GM13977 (cell line): ENCODE results near the gene HEXA.

ENCODE experiments used
- DNase-seq: peaks from one replicate; pipeline ENCODE4 v3.0.0; 2012; ENCODE audit warnings: low spot score
- CTCF ChIP-seq: IDR thresholded peaks from 2 replicates; pipeline ENCODE4 v1.5.1; 2012; ENCODE audit warnings: mild to moderate bottlenecking, control low read depth; ENCODE audit not compliant: insufficient read depth; ENCODE audit errors: extremely low read depth, missing control alignments
- in situ Hi-C: fragments of 300-500 bp; cut with MboI; formaldehyde crosslinking; loops from one replicate; pipeline ENCODE4 v1.12.0; 2022; ENCODE audit warnings: low sequenced_read_pairs, low pct_unique_long_range_greater_than_20kb, mixed read lengths, inconsistent platforms; ENCODE audit not compliant: unreplicated experiment

The HEXA gene

GRCh38 chr15:72411111-72411510 is 35.3 kb upstream of the HEXA start:
- DNase-seq: no peak
- TF ChIP-seq CTCF: no peak
- in situ Hi-C loops: no loop called here

- in situ Hi-C loops: no loop called here
- no peak for DNase-seq
- no peak for TF ChIP-seq CTCF
These were observed 31.1 kb upstream of the HEXA start for GRCh38 chr15:72406936-72407335.

GRCh38 chr15:72404841-72405240 is 29.0 kb upstream of the HEXA start:
- no peak for TF ChIP-seq CTCF
- DNase-seq: no peak
- in situ Hi-C loops: no loop called here

GRCh38 chr15:72404356-72404755 is 28.5 kb upstream of the HEXA start:
- TF ChIP-seq CTCF: no peak
- in situ Hi-C loops: no loop called here
- DNase-seq: no peak

- no peak for DNase-seq
- in situ Hi-C loops: no loop called here
- TF ChIP-seq CTCF: no peak
These were observed 26.9 kb upstream of the HEXA start for GRCh38 chr15:72402726-72403125.

- no peak for DNase-seq
- in situ Hi-C loops: no loop called here
- no peak for TF ChIP-seq CTCF
These were observed 22.8 kb upstream of the HEXA start for GRCh38 chr15:72398648-72399047.
